LNCAP (cell line): ENCODE data around the gene SVOP.

Experiments
- CTCF ChIP-seq: fragments of 450-650 bp; IDR thresholded peaks from 2 replicates; pipeline ENCODE4 v1.5.1; 2017; ENCODE audit warnings: mild to moderate bottlenecking

SVOP gene

GRCh38 chr12:108881953-108882352, 138.9 kb downstream of the SVOP start:
- TF ChIP-seq CTCF, result no peak

GRCh38 chr12:108879615-108880254, 141.1 kb downstream of the SVOP start, which contains the start of gene DAO:
Gene DAO (plus strand): TSS chr12:108880092. CDS start chr12:108885007, 4,915 bp downstream.
- no peak for TF ChIP-seq CTCF

- TF ChIP-seq CTCF, result no peak
These were observed 144.3 kb downstream of the SVOP start for GRCh38 chr12:108876550-108876949.

- TF ChIP-seq CTCF, result no peak
These were observed 145.0 kb downstream of the SVOP start for GRCh38 chr12:108875682-108876361.

GRCh38 chr12:108875280-108875679, 145.6 kb downstream of the SVOP start:
- TF ChIP-seq CTCF, result no peak

GRCh38 chr12:108868781-108869180, 152.1 kb downstream of the SVOP start:
- TF ChIP-seq CTCF, result no peak

- no peak for TF ChIP-seq CTCF
These were observed 155.7 kb downstream of the SVOP start for GRCh38 chr12:108865169-108865568.
